ENCODE results near the gene MYO1B. TPM values are rescaled to one million over a fixed set of nuclear protein-coding genes. Genes with fewer than 3 reads are reported as not detected.

MYO1B gene
- total and polyA plus RNA-seq, 2 experiments from 2014 or later: 26.4 to 70.6 TPM

DNA sequence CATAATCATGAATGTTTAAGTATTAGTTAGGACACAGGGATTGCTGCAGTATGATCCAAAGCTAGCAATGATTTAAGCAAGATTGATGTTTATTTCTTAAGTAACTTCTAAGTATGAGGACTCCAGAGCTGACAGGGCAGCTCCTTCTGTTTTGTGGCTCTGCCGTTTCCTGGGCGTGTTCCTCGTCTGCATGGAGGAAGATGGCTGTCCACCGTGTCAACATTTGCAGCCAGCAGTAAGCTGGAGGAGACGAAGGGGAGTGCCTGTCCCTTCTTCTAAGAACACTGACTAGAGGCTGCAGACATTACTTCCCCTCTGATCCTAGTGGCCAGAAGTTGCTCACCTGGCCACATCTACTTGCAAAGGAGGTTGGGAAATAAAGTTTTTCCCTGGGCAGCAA is 144.1 kb downstream of the MYO1B start:
- H3K27ac ChIP-seq (ENCODE audit: low read depth): no peak overlapping the region
- ATAC-seq (no peak), DNase-seq (ENCODE audit: low spot score) (no peak)
- TF ChIP-seq ZNF114 (CRISPR knock-in tag; IDR thresholded peaks at IDR 0.05) (no peak), EZH2 (IDR thresholded peaks at IDR 0.05; ENCODE audit: low read depth, unreplicated experiment) (no peak), EZH2phosphoT487 (IDR thresholded peaks at IDR 0.05; ENCODE audit: unreplicated experiment) (no peak), STAT1 (IDR thresholded peaks at IDR 0.05; ENCODE audit: unreplicated experiment) (no peak), NANOG (IDR thresholded peaks at IDR 0.05; ENCODE audit: borderline replicate concordance) (no peak), POLR2AphosphoS5 (IDR thresholded peaks at IDR 0.05; ENCODE audit: low read depth) (no peak), CREB1 (CRISPR knock-in tag; IDR thresholded peaks at IDR 0.05; ENCODE audit: low read depth) (no peak), JUNB (IDR thresholded peaks at IDR 0.05; ENCODE audit: unreplicated experiment) (no peak), ZNF331 (CRISPR knock-in tag; IDR thresholded peaks at IDR 0.05; ENCODE audit: low read depth) (no peak)
- TF ChIP-seq, protein P1, sequence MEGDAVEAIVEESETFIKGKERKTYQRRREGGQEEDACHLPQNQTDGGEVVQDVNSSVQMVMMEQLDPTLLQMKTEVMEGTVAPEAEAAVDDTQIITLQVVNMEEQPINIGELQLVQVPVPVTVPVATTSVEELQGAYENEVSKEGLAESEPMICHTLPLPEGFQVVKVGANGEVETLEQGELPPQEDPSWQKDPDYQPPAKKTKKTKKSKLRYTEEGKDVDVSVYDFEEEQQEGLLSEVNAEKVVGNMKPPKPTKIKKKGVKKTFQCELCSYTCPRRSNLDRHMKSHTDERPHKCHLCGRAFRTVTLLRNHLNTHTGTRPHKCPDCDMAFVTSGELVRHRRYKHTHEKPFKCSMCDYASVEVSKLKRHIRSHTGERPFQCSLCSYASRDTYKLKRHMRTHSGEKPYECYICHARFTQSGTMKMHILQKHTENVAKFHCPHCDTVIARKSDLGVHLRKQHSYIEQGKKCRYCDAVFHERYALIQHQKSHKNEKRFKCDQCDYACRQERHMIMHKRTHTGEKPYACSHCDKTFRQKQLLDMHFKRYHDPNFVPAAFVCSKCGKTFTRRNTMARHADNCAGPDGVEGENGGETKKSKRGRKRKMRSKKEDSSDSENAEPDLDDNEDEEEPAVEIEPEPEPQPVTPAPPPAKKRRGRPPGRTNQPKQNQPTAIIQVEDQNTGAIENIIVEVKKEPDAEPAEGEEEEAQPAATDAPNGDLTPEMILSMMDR (conservative IDR thresholded peaks at IDR 0.05; ENCODE audit: low read depth in 2 of 2): no peak
- TF ChIP-seq, protein P2, sequence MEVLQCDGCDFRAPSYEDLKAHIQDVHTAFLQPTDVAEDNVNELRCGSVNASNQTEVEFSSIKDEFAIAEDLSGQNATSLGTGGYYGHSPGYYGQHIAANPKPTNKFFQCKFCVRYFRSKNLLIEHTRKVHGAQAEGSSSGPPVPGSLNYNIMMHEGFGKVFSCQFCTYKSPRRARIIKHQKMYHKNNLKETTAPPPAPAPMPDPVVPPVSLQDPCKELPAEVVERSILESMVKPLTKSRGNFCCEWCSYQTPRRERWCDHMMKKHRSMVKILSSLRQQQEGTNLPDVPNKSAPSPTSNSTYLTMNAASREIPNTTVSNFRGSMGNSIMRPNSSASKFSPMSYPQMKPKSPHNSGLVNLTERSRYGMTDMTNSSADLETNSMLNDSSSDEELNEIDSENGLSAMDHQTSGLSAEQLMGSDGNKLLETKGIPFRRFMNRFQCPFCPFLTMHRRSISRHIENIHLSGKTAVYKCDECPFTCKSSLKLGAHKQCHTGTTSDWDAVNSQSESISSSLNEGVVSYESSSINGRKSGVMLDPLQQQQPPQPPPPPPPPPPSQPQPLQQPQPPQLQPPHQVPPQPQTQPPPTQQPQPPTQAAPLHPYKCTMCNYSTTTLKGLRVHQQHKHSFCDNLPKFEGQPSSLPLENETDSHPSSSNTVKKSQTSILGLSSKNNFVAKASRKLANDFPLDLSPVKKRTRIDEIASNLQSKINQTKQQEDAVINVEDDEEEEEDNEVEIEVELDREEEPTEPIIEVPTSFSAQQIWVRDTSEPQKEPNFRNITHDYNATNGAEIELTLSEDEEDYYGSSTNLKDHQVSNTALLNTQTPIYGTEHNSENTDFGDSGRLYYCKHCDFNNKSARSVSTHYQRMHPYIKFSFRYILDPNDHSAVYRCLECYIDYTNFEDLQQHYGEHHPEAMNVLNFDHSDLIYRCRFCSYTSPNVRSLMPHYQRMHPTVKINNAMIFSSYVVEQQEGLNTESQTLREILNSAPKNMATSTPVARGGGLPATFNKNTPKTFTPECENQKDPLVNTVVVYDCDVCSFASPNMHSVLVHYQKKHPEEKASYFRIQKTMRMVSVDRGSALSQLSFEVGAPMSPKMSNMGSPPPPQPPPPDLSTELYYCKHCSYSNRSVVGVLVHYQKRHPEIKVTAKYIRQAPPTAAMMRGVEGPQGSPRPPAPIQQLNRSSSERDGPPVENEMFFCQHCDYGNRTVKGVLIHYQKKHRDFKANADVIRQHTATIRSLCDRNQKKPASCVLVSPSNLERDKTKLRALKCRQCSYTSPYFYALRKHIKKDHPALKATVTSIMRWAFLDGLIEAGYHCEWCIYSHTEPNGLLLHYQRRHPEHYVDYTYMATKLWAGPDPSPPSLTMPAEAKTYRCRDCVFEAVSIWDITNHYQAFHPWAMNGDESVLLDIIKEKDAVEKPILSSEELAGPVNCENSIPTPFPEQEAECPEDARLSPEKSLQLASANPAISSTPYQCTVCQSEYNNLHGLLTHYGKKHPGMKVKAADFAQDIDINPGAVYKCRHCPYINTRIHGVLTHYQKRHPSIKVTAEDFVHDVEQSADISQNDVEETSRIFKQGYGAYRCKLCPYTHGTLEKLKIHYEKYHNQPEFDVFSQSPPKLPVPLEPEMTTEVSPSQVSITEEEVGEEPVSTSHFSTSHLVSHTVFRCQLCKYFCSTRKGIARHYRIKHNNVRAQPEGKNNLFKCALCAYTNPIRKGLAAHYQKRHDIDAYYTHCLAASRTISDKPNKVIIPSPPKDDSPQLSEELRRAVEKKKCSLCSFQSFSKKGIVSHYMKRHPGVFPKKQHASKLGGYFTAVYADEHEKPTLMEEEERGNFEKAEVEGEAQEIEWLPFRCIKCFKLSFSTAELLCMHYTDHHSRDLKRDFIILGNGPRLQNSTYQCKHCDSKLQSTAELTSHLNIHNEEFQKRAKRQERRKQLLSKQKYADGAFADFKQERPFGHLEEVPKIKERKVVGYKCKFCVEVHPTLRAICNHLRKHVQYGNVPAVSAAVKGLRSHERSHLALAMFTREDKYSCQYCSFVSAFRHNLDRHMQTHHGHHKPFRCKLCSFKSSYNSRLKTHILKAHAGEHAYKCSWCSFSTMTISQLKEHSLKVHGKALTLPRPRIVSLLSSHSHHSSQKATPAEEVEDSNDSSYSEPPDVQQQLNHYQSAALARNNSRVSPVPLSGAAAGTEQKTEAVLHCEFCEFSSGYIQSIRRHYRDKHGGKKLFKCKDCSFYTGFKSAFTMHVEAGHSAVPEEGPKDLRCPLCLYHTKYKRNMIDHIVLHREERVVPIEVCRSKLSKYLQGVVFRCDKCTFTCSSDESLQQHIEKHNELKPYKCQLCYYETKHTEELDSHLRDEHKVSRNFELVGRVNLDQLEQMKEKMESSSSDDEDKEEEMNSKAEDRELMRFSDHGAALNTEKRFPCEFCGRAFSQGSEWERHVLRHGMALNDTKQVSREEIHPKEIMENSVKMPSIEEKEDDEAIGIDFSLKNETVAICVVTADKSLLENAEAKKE (CRISPR knock-in tag; IDR thresholded peaks at IDR 0.05): no peak
- TF ChIP-seq, protein P3, sequence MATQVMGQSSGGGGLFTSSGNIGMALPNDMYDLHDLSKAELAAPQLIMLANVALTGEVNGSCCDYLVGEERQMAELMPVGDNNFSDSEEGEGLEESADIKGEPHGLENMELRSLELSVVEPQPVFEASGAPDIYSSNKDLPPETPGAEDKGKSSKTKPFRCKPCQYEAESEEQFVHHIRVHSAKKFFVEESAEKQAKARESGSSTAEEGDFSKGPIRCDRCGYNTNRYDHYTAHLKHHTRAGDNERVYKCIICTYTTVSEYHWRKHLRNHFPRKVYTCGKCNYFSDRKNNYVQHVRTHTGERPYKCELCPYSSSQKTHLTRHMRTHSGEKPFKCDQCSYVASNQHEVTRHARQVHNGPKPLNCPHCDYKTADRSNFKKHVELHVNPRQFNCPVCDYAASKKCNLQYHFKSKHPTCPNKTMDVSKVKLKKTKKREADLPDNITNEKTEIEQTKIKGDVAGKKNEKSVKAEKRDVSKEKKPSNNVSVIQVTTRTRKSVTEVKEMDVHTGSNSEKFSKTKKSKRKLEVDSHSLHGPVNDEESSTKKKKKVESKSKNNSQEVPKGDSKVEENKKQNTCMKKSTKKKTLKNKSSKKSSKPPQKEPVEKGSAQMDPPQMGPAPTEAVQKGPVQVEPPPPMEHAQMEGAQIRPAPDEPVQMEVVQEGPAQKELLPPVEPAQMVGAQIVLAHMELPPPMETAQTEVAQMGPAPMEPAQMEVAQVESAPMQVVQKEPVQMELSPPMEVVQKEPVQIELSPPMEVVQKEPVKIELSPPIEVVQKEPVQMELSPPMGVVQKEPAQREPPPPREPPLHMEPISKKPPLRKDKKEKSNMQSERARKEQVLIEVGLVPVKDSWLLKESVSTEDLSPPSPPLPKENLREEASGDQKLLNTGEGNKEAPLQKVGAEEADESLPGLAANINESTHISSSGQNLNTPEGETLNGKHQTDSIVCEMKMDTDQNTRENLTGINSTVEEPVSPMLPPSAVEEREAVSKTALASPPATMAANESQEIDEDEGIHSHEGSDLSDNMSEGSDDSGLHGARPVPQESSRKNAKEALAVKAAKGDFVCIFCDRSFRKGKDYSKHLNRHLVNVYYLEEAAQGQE (IDR thresholded peaks at IDR 0.05; ENCODE audit: unreplicated experiment): no peak
- TF ChIP-seq, protein P4, sequence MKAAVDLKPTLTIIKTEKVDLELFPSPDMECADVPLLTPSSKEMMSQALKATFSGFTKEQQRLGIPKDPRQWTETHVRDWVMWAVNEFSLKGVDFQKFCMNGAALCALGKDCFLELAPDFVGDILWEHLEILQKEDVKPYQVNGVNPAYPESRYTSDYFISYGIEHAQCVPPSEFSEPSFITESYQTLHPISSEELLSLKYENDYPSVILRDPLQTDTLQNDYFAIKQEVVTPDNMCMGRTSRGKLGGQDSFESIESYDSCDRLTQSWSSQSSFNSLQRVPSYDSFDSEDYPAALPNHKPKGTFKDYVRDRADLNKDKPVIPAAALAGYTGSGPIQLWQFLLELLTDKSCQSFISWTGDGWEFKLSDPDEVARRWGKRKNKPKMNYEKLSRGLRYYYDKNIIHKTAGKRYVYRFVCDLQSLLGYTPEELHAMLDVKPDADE (IDR thresholded peaks at IDR 0.05): no peak
- Mint-ChIP-seq H3K9me3 (no peaks in the 10 kb centered on the region), H3K27me3 (ENCODE audit: insufficient read depth, low read depth, poor library complexity) (peaks cover 2% of the 10 kb centered on the region), H3K4me1 (no peaks in the 10 kb centered on the region), H3K27ac (no peak overlapping the region), H3K36me3 (ENCODE audit: low read depth) (peaks cover 81% of the 10 kb centered on the region), H3K4me3 (no peak overlapping the region)
- no peak overlapping the region for H3K4me3 ChIP-seq
- H2AFZ ChIP-seq: no peak overlapping the region
- no peak overlapping the region for H3K4me2 ChIP-seq
- no peaks in the 10 kb centered on the region for H3K79me2 ChIP-seq (replicated peaks; ENCODE audit: insufficient read depth)
- no peaks in the 10 kb centered on the region for H3F3A ChIP-seq (replicated peaks; ENCODE audit: low read depth)
- no peaks in the 10 kb centered on the region for H4K20me1 ChIP-seq (replicated peaks; ENCODE audit: insufficient read depth)
- H3K9me2 ChIP-seq (ENCODE audit: insufficient read depth): no peaks in the 10 kb centered on the region
- no peaks in the 10 kb centered on the region for H3K27me3 ChIP-seq (ENCODE audit: insufficient read depth)
- no peaks in the 10 kb centered on the region for H3K4me1 ChIP-seq (ENCODE audit: insufficient read depth)
- peaks cover 37% of the 10 kb centered on the region for H3K36me3 ChIP-seq (ENCODE audit: insufficient read depth)
